ENCODE data around the gene RNU1-1. TPM values are rescaled to one million over a fixed set of nuclear protein-coding genes. Genes with fewer than 3 reads are reported as not detected.

Gene RNU1-1
- total and polyA plus RNA-seq, 2 of the 8 experiments (the other 6 are each of a cell fraction or from before 2014, with no cell fraction given) = 145 to 1,303 TPM

- no peaks in the 10 kb centered on the region for H3K27me3 ChIP-seq (replicated peaks in 1 of 4; ENCODE audit: control insufficient read depth in 3 of 4, extremely low read depth in 1 of 4, insufficient read depth in 3 of 4, low read length in 3 of 4)
- no peak overlapping the region for H2BK15ac ChIP-seq (ENCODE audit: low read length)
- no peak for FAIRE-seq
- no peak overlapping the region for H2BK12ac ChIP-seq (ENCODE audit: low read depth, low read length)
- H3K4me3 ChIP-seq (ENCODE audit: extremely low read depth in 1 of 4, insufficient read depth in 2 of 4, low read depth in 3 of 4, low read length in 4 of 4) = no peak overlapping the region
- no peaks in the 10 kb centered on the region for H3K79me1 ChIP-seq (ENCODE audit: low read depth, low read length)
- H3K79me2 ChIP-seq (ENCODE audit: control insufficient read depth in 1 of 2, insufficient read depth in 2 of 2, low read length in 2 of 2) = no peaks in the 10 kb centered on the region
- H2BK120ac ChIP-seq (replicated peaks; ENCODE audit: low read depth, low read length) = no peak overlapping the region
- no peak overlapping the region for H2AFZ ChIP-seq (ENCODE audit: low read length)
- H2BK5ac ChIP-seq (ENCODE audit: low read depth, low read length) = no peak overlapping the region
- no peaks in the 10 kb centered on the region; a peak in 1 of 7 replicates for H3K4me1 ChIP-seq (replicated peaks in 1 of 4; ENCODE audit: control insufficient read depth in 3 of 4, insufficient read depth in 4 of 4, low read length in 3 of 4)
- no peak overlapping the region for H3K56ac ChIP-seq (replicated peaks; ENCODE audit: insufficient read length, low read depth, low read length)
- no peak overlapping the region for H4K5ac ChIP-seq (ENCODE audit: insufficient read length, low read depth, low read length)
- H3K23me2 ChIP-seq (ENCODE audit: low read depth, low read length) = no peaks in the 10 kb centered on the region
- peaks cover 0 to 15% (median 5%) of the 10 kb centered on the region in 4 experiments; a peak in 5 of 8 replicates for H3K36me3 ChIP-seq (ENCODE audit: control insufficient read depth in 2 of 4, insufficient read depth in 4 of 4, low read length in 3 of 4)
- WGBS, 2 experiments (ENCODE audit: extremely low coverage in 1 of 2, insufficient coverage in 1 of 2, insufficient read length in 1 of 2, insufficient replicate concordance in 2 of 2, low coverage in 1 of 2, low lambda C conversion rate in 2 of 2, missing lambda C conversion rate in 1 of 2) = 97% methylated on average over 6 of the region's 6 CpGs; no CpG with 5 or more reads in 1 of the 2 experiments
- no peak overlapping the region for H2BK20ac ChIP-seq (ENCODE audit: low read length)
- H4K8ac ChIP-seq (ENCODE audit: extremely low read depth, insufficient read depth, low read length) = no peak overlapping the region
- DNase-seq (ENCODE audit: low read depth in 1 of 2, low spot score in 2 of 2) = no peak
- no peak overlapping the region for H3K14ac ChIP-seq (ENCODE audit: insufficient read length)
- ChIA-PET CTCF (ENCODE audit: partially characterized antibody) (interaction anchor here (0.6 to 1.9 kb wide), 6 partner anchors 10 to 144 kb away, joined by 3 to 6 read pairs (median 4); partner anchors contain the start of gene NECAP2), POLR2A (ENCODE audit: partially characterized antibody) (interaction anchor here (1.8 kb wide), 1 partner anchor 9 kb away, joined by 4 read pairs; no protein-coding TSS in a partner anchor)
- no peak overlapping the region for H3K18ac ChIP-seq (ENCODE audit: extremely low read depth, low read length)
- H4K91ac ChIP-seq (replicated peaks; ENCODE audit: insufficient read length, low read length) = no peak overlapping the region
- H3K27ac ChIP-seq (ENCODE audit: low read depth, low read length) = no peak overlapping the region
- no peak overlapping the region for H3K9ac ChIP-seq (replicated peaks in 1 of 4; ENCODE audit: extremely low read depth in 1 of 4, low read depth in 3 of 4, low read length in 3 of 4)
- no peak overlapping the region for H3K4me2 ChIP-seq (ENCODE audit: insufficient read depth in 1 of 2, low read depth in 2 of 2, low read length in 2 of 2)
- no peaks in the 10 kb centered on the region for H3K9me3 ChIP-seq (ENCODE audit: insufficient read depth in 2 of 2, low read depth in 1 of 2, low read length in 1 of 2)
- no peak overlapping the region for H3K23ac ChIP-seq (ENCODE audit: insufficient read length)
- H4K20me1 ChIP-seq (replicated peaks in 1 of 2; ENCODE audit: control insufficient read depth in 1 of 2, insufficient read depth in 2 of 2, low read length in 2 of 2) = peaks cover 0 to 1% of the 10 kb centered on the region in 2 experiments
- no peak overlapping the region for H3K4ac ChIP-seq (replicated peaks; ENCODE audit: insufficient read length, low read depth, low read length)
- no peak overlapping the region for H2AK5ac ChIP-seq (ENCODE audit: low read depth, low read length)
- no peak for TF ChIP-seq HDAC6 (IDR thresholded peaks at IDR 0.05; ENCODE audit: low read depth, low read length)
- no peak for TF ChIP-seq MAFK (IDR thresholded peaks at IDR 0.05; ENCODE audit: low read depth, low read length)
- no peak for TF ChIP-seq RXRA (IDR thresholded peaks at IDR 0.05; ENCODE audit: insufficient read depth, low read depth, low read length)
- TF ChIP-seq GTF2F1 (IDR thresholded peaks at IDR 0.05; ENCODE audit: borderline replicate concordance, low read depth, low read length) = no peak
- no peak for TF ChIP-seq NANOG (IDR thresholded peaks at IDR 0.05; ENCODE audit: insufficient read depth, low read depth, low read length, poor library complexity, severe bottlenecking)
- TF ChIP-seq SP1 (IDR thresholded peaks at IDR 0.05; ENCODE audit: low read depth, low read length) = no peak
- TF ChIP-seq RFX5 (IDR thresholded peaks at IDR 0.05; ENCODE audit: borderline replicate concordance, low read depth, low read length) = no peak
- TF ChIP-seq BACH1 (IDR thresholded peaks at IDR 0.05; ENCODE audit: low read length) = no peak
- no peak for TF ChIP-seq BRCA1 (IDR thresholded peaks at IDR 0.05; ENCODE audit: low read depth, low read length)
These were observed 29.2 kb downstream of the RNU1-1 start for GRCh38 chr1:16484931-16485330.

Measured in H1 (cell line).